GM12801 (cell line): Measurements from ENCODE around the gene ZNF211.

Experiments used
- CTCF ChIP-seq: IDR thresholded peaks from one replicate; pipeline ENCODE4 v1.5.1; 2011; ENCODE audit warnings: control low read depth; ENCODE audit not compliant: insufficient read length; ENCODE audit errors: extremely low read depth

ZNF211 gene

GRCh38 chr19:57675881-57676280 is 42.9 kb downstream of the ZNF211 start:
- TF ChIP-seq CTCF, result no peak

DNA sequence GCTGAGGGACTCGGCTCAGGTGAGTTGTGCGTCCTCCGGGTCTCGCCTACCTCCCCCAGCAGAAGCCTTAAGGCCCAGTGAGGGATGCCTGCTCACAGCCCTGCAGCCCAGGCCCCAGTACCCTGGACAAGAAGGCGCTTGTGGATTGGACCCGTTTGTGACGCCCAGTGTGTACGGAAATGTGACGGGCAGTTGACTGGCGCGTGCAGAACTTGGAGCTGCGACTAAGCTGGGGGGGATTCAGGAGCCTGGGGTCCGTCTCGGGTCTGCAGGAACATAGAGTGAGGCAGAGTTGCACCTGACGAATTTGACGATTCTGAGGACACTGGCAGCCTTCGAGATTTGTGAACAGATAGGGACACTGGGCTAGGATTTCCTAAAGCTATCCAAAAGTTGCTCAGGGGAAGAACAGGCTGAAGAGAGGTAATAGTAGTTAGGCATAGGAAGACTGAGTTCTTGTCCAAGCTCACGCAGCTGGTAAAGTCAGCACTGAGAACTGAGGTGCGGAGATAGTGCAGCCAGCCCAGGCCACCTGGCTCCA is 49.3 kb downstream of the ZNF211 start:
- no peak for TF ChIP-seq CTCF

- TF ChIP-seq CTCF, result no peak
These were observed 53.8 kb downstream of the ZNF211 start for GRCh38 chr19:57686727-57687126.

GRCh38 chr19:57687363-57688010 is 54.5 kb downstream of the ZNF211 start:
- no peak for TF ChIP-seq CTCF

- TF ChIP-seq CTCF, result no peak
These were observed 55.2 kb downstream of the ZNF211 start for GRCh38 chr19:57688011-57688763.

DNA sequence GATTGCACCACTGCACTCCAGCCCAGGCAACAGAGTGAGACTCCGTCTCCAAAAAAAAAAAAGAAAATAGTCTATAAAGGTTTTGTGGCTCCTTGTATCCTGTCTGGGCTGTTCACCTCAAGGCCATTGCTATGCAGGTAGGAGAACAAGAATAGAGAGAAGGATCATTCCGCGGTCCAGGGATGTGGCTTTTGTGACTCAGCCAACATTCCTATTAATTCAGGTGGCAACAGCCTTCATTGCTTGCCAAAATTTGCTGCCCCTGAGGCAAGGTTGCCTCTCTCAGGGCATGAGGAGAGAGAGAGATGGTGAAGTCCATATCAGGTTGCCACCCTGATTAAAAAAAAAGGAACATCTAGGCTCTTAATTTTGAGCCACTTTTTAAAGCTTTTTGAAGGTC is 56.8 kb downstream of the ZNF211 start:
- TF ChIP-seq CTCF, result no peak
